ENCODE results near the gene USP32.

DNA sequence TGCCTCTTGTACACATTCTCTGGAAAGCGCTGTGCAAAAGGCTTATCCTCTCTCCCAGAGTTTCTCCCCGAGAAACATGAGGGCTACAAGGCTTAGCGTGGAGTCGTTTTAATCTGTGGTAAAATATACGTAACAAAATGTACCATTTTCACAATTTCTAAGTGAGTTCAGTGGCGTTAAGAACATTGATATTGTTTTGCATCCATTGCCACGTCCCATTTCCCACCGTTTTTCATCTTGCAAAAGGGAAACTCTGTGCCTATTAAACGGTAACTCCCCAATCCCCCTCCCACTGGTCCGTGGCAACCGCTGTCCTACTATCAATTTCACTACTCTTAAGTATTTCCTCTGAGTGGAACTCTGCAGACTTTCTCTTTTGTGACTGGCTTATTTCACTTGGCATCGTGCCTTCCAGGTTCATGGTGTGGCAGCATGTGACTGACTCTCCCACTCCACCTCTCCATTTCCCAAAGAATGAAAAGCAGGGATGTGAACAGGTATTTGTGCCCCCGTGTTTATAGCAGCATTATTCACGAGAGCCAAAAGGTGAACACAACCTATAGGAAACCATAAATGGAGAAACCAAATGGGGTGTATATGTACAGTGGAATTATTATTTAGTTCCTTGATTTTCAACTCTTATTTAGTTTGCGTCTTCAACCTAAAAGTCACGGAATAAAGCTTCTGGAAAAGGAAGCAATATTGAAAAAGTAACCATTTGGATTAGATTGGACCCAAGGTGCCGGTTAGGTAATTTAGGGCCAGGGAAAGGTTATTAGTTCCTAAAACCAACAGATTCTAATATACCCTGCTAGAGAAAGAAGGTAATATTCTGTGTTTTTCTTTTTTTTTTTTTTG, 1.1 kb upstream of the USP32 start:
- TF ChIP-seq POLR2A (IDR thresholded peaks at IDR 0.05), result no peak
- TF ChIP-seq, protein P1, sequence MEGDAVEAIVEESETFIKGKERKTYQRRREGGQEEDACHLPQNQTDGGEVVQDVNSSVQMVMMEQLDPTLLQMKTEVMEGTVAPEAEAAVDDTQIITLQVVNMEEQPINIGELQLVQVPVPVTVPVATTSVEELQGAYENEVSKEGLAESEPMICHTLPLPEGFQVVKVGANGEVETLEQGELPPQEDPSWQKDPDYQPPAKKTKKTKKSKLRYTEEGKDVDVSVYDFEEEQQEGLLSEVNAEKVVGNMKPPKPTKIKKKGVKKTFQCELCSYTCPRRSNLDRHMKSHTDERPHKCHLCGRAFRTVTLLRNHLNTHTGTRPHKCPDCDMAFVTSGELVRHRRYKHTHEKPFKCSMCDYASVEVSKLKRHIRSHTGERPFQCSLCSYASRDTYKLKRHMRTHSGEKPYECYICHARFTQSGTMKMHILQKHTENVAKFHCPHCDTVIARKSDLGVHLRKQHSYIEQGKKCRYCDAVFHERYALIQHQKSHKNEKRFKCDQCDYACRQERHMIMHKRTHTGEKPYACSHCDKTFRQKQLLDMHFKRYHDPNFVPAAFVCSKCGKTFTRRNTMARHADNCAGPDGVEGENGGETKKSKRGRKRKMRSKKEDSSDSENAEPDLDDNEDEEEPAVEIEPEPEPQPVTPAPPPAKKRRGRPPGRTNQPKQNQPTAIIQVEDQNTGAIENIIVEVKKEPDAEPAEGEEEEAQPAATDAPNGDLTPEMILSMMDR (IDR thresholded peaks at IDR 0.05), result no peak
